Measurements from ENCODE around the gene TTC29. TPM values are rescaled to one million over a fixed set of nuclear protein-coding genes. Genes with fewer than 3 reads are reported as not detected.

TTC29 gene
- total RNA-seq, 6 experiments from 2014 or later: 0.12 TPM; not detected in 5

- H3K4me3 Mint-ChIP-seq: no peak overlapping the region
- no peaks in the 10 kb centered on the region for H3K9me3 Mint-ChIP-seq
- H3K4me1 Mint-ChIP-seq (ENCODE audit: low read depth): no peaks in the 10 kb centered on the region; the same call in 1 of the 2 replicates
- no peak for TF ChIP-seq CTCF (IDR thresholded peaks at IDR 0.05)
- H3K27me3 Mint-ChIP-seq (ENCODE audit: insufficient read depth): peaks cover 1% of the 10 kb centered on the region; the same call in 1 of the 2 replicates
- DNase-seq: no peak
- no peak overlapping the region for H3K27ac Mint-ChIP-seq
- H3K36me3 Mint-ChIP-seq (ENCODE audit: low read depth): no peaks in the 10 kb centered on the region
Observed at GRCh38 chr4:146890301-146890700, 55.4 kb downstream of the TTC29 start.

GRCh38 chr4:146883070-146883469 lies 62.6 kb downstream of the TTC29 start:
- no peaks in the 10 kb centered on the region for H3K36me3 Mint-ChIP-seq (ENCODE audit: low read depth)
- peaks cover under 1% of the 10 kb centered on the region; the same call in 1 of the 2 replicates for H3K27me3 Mint-ChIP-seq (ENCODE audit: insufficient read depth)
- H3K9me3 Mint-ChIP-seq: no peaks in the 10 kb centered on the region
- no peak overlapping the region for H3K4me3 Mint-ChIP-seq
- H3K27ac Mint-ChIP-seq: no peak overlapping the region
- TF ChIP-seq CTCF (IDR thresholded peaks at IDR 0.05): no peak
- no peaks in the 10 kb centered on the region; the same call in 1 of the 2 replicates for H3K4me1 Mint-ChIP-seq (ENCODE audit: low read depth)
- no peak for DNase-seq

- peaks cover 3% of the 10 kb centered on the region; the same call in 1 of the 2 replicates for H3K27me3 Mint-ChIP-seq (ENCODE audit: insufficient read depth)
- TF ChIP-seq CTCF (IDR thresholded peaks at IDR 0.05): no peak
- H3K27ac Mint-ChIP-seq: no peak overlapping the region
- no peaks in the 10 kb centered on the region for H3K4me1 Mint-ChIP-seq (ENCODE audit: low read depth)
- H3K9me3 Mint-ChIP-seq: no peaks in the 10 kb centered on the region
- H3K36me3 Mint-ChIP-seq (ENCODE audit: low read depth): no peaks in the 10 kb centered on the region
- no peak overlapping the region for H3K4me3 Mint-ChIP-seq
- DNase-seq: no peak
Observed at GRCh38 chr4:146857298-146857697, 88.4 kb downstream of the TTC29 start.

GRCh38 chr4:146855761-146856160 lies 89.9 kb downstream of the TTC29 start:
- no peak for TF ChIP-seq CTCF (IDR thresholded peaks at IDR 0.05)
- Mint-ChIP-seq H3K9me3 (no peaks in the 10 kb centered on the region), H3K4me1 (ENCODE audit: low read depth) (no peaks in the 10 kb centered on the region), H3K27me3 (ENCODE audit: insufficient read depth) (peaks cover 3% of the 10 kb centered on the region; the same call in 1 of the 2 replicates), H3K4me3 (no peak overlapping the region), H3K36me3 (ENCODE audit: low read depth) (no peaks in the 10 kb centered on the region), H3K27ac (no peak overlapping the region)
- no peak for DNase-seq

GRCh38 chr4:146852360-146852759 lies 93.3 kb downstream of the TTC29 start:
- H3K36me3 Mint-ChIP-seq (ENCODE audit: low read depth): no peaks in the 10 kb centered on the region
- no peak for TF ChIP-seq CTCF (IDR thresholded peaks at IDR 0.05)
- H3K9me3 Mint-ChIP-seq: no peaks in the 10 kb centered on the region
- no peak overlapping the region for H3K4me3 Mint-ChIP-seq
- DNase-seq: no peak
- H3K27ac Mint-ChIP-seq: no peak overlapping the region
- H3K27me3 Mint-ChIP-seq (ENCODE audit: insufficient read depth): no peaks in the 10 kb centered on the region
- H3K4me1 Mint-ChIP-seq (ENCODE audit: low read depth): no peaks in the 10 kb centered on the region

GRCh38 chr4:146847345-146847744 lies 98.3 kb downstream of the TTC29 start:
- Mint-ChIP-seq H3K4me1 (ENCODE audit: low read depth) (no peaks in the 10 kb centered on the region), H3K27ac (no peak overlapping the region), H3K27me3 (ENCODE audit: insufficient read depth) (no peaks in the 10 kb centered on the region; the same call in 1 of the 2 replicates), H3K36me3 (ENCODE audit: low read depth) (no peaks in the 10 kb centered on the region), H3K4me3 (no peak overlapping the region), H3K9me3 (no peaks in the 10 kb centered on the region)
- TF ChIP-seq CTCF (IDR thresholded peaks at IDR 0.05): no peak
- no peak for DNase-seq

Measured in HFFc6 (cell line).